ENCODE data around the gene TTC32.

- TF ChIP-seq EZH2 (IDR thresholded peaks at IDR 0.05): no peak
- no peak for TF ChIP-seq CTCF (IDR thresholded peaks at IDR 0.05)
- TF ChIP-seq EZH2phosphoT487 (IDR thresholded peaks at IDR 0.05): no peak
These were observed 41.8 kb downstream of the TTC32 start for GRCh38 chr2:19860022-19860421.
